GM15510 (cell line): ENCODE data around the gene LRFN2.

Source experiments
- POLR2A ChIP-seq: IDR thresholded peaks from 3 replicates; pipeline ENCODE4 v1.6.1; 2011; ENCODE audit warnings: borderline replicate concordance; ENCODE audit not compliant: insufficient read length; ENCODE audit errors: extremely low read depth

The LRFN2 gene

DNA sequence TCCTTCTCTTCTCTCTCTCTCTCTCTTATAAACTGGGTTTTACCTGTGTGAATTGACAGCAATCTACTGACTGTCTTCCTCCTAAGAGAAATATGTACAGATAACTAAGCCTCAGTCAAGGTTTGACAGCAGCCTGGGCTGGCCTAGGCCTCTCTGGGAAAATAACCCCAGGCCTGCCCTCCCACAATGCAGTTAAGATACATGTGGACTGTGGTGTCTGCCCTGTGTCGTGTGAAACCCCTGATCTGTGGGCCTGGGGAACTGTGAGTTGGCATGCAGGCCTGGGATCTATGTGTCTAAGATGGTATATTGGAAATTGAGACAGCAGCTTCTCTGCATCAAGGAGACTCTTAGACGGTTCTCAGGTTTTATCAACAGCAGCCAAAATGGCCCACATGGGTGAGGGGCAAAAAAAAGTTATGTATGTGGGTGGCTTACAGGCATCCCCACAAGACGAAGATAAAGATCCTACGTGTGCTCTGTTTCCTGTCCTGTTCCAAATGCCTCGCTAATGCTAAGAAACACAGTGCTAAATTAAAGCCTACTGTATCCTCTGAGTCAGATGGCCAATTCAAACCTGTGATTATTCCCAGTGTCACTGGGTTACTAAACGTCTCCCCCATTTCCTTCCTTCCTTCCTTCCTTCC, 19.0 kb downstream of the LRFN2 start:
- no peak for TF ChIP-seq POLR2A

- no peak for TF ChIP-seq POLR2A
Observed at GRCh38 chr6:40563111-40563510, 24.1 kb downstream of the LRFN2 start.

- TF ChIP-seq POLR2A: no peak
Observed at GRCh38 chr6:40559056-40559455, 28.1 kb downstream of the LRFN2 start.

GRCh38 chr6:40558102-40558501, 29.1 kb downstream of the LRFN2 start:
- TF ChIP-seq POLR2A: no peak

GRCh38 chr6:40556881-40557280, 30.3 kb downstream of the LRFN2 start:
- TF ChIP-seq POLR2A: no peak

- no peak for TF ChIP-seq POLR2A
Observed at GRCh38 chr6:40556023-40556422, 31.1 kb downstream of the LRFN2 start.

- no peak for TF ChIP-seq POLR2A
Observed at GRCh38 chr6:40555092-40555491, 32.1 kb downstream of the LRFN2 start.

GRCh38 chr6:40552941-40553340, 34.2 kb downstream of the LRFN2 start:
- no peak for TF ChIP-seq POLR2A

- no peak for TF ChIP-seq POLR2A
Observed at GRCh38 chr6:40551966-40552505, 35.1 kb downstream of the LRFN2 start.

DNA sequence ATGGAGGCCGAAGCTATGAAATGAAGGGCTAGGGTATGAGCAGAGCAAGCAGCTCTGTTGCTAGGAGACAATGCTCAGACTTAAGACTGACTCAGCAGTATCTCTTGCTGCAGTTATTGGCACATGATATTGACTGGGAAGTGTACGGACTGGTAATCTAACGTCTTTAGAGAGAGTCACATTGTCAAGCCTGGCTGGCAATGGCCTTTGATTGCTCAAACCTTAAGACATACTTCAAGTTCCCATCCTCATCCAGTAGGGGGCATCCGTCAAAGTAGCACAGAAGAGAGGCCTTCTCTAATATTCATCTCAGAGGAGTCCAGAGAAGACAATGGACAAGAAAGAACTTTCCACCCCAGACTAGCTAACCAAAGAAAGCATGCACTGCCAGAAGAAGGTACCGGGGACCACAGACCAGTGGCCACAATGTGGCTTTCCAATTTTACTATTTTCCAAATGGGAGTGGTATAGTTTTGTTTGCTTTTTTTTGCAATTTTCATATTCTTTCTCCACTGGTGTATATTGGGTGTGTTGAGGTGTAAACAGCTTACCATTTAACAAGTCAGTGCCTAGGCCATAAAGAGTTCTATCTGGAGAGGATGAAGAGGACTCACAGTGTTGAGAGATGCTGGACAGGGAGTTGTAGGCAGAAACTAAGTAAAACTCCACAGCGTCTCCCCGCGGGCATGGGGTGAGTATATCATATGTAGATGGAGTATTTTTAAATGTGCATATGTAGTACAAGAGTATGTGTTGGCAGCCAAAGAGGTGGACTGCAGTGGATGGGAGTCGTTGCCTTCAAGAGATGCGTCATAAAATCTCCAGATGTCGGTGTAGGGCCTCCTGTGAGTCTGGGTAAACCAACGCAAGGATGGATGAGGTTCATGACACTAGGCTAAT, 36.7 kb downstream of the LRFN2 start:
- no peak for TF ChIP-seq POLR2A

- no peak for TF ChIP-seq POLR2A
Observed at GRCh38 chr6:40545954-40546353, 41.2 kb downstream of the LRFN2 start.

GRCh38 chr6:40543776-40544175, 43.4 kb downstream of the LRFN2 start:
- TF ChIP-seq POLR2A: no peak

DNA sequence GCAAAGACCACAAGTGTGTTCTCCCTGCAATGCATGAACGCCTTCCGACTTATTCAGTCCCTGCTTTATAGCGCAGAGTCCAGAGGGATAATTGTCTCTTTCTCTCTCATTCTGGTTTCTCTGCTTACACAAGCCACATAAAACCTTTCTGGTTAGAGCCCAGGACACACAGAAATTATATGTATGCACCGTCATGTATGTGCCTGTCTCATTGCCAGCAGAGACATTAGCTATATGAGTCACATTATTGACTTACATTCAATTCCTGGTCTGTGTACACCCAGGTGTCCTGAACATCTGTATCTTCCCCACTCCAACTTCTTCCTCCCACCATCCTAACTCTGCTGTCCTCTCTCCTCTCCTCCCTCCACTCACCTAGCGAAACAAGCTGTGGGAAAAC, 44.0 kb downstream of the LRFN2 start:
- no peak for TF ChIP-seq POLR2A

- TF ChIP-seq POLR2A: no peak
Observed at GRCh38 chr6:40542175-40542764, 44.9 kb downstream of the LRFN2 start.

GRCh38 chr6:40541556-40542174, 45.5 kb downstream of the LRFN2 start:
- no peak for TF ChIP-seq POLR2A
